Progenitor cell of endocrine pancreas (in vitro differentiated cells): ENCODE measurements around the gene EPRS1. TPM values are rescaled to one million over a fixed set of nuclear protein-coding genes. Genes with fewer than 3 reads are reported as not detected.

ENCODE experiments used
- DNase-seq: peaks from one replicate; pipeline ENCODE4 v3.0.0; 2021; ENCODE audit warnings: low spot score; ENCODE audit not compliant: unreplicated experiment
- H3K27ac Mint-ChIP-seq: 2 replicates; pipeline ENCODE4 v1.8.0; 2021; ENCODE audit warnings: mild to moderate bottlenecking, moderate library complexity, mixed read lengths
- H3K27me3 Mint-ChIP-seq: 2 replicates; pipeline ENCODE4 v1.8.0; 2021; ENCODE audit warnings: mixed read lengths
- H3K36me3 Mint-ChIP-seq: 2 replicates; pipeline ENCODE4 v1.8.0; 2022; ENCODE audit warnings: mixed read lengths; ENCODE audit not compliant: insufficient read depth
- H3K4me1 Mint-ChIP-seq: 2 replicates; pipeline ENCODE4 v1.8.0; 2021; ENCODE audit warnings: low read depth, mixed read lengths
- H3K4me3 Mint-ChIP-seq: 2 replicates; pipeline ENCODE4 v1.8.0; 2021; ENCODE audit warnings: low read depth, mild to moderate bottlenecking, moderate library complexity, mixed read lengths
- H3K9me3 Mint-ChIP-seq: 2 replicates; pipeline ENCODE4 v1.8.0; 2021; ENCODE audit warnings: low read depth, mixed read lengths
- CTCF ChIP-seq: fragments of 200-600 bp; sonication (generic); IDR thresholded peaks from one replicate; pipeline ENCODE4 v1.5.0; 2021; ENCODE audit warnings: antibody characterized with exemption, mild to moderate bottlenecking; ENCODE audit not compliant: unreplicated experiment
- total RNA-seq: library from RNA; stranded (reverse); gene quantifications from 2 replicates; pipeline ENCODE4 v1.2.1, GENCODE V29; 2021

EPRS1 gene
- total RNA-seq, 1 donor from 2014 or later: 103 TPM

GRCh38 chr1:220067269-220068204, 21.2 kb upstream of the EPRS1 start:
- H3K9me3 Mint-ChIP-seq: no peaks in the 10 kb centered on the region
- no peak for TF ChIP-seq CTCF
- no peak for DNase-seq
- no peak overlapping the region for H3K4me3 Mint-ChIP-seq
- peaks cover 19% of the 10 kb centered on the region for H3K36me3 Mint-ChIP-seq
- H3K27ac Mint-ChIP-seq: no peak overlapping the region
- no peaks in the 10 kb centered on the region for H3K4me1 Mint-ChIP-seq
- H3K27me3 Mint-ChIP-seq: no peaks in the 10 kb centered on the region

DNA sequence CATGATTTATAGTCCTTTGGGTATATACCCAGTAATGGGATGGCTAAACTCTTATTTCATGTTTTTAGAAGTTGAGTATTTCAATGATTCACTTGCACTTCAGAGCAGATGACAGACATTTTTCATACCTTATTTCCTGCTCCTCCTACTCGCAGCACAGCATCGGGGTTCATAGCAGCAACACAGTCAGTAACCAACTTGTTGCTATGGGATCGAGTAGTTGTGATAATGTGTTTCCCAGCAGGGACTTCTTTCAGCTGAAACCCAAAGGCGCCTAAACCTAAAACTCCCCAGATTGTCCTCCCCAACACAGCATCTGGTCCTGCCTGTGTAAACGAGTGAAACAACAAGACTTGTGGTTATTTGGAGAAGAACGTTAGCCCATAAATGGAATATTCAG, 16.3 kb upstream of the EPRS1 start:
- no peak overlapping the region for H3K4me3 Mint-ChIP-seq
- no peak overlapping the region for H3K27ac Mint-ChIP-seq
- H3K36me3 Mint-ChIP-seq: peaks cover 26% of the 10 kb centered on the region
- TF ChIP-seq CTCF: no peak
- H3K4me1 Mint-ChIP-seq: no peaks in the 10 kb centered on the region
- no peaks in the 10 kb centered on the region for H3K9me3 Mint-ChIP-seq
- no peak for DNase-seq
- H3K27me3 Mint-ChIP-seq: no peaks in the 10 kb centered on the region

GRCh38 chr1:220060876-220061275, 14.6 kb upstream of the EPRS1 start:
- no peak overlapping the region for H3K27ac Mint-ChIP-seq

GRCh38 chr1:220056374-220056773, 10.1 kb upstream of the EPRS1 start:
- H3K4me1 Mint-ChIP-seq: no peaks in the 10 kb centered on the region
- peaks cover 15% of the 10 kb centered on the region for H3K36me3 Mint-ChIP-seq
- no peak for DNase-seq
- TF ChIP-seq CTCF: no peak
- H3K9me3 Mint-ChIP-seq: no peaks in the 10 kb centered on the region
- no peaks in the 10 kb centered on the region for H3K27me3 Mint-ChIP-seq
- H3K27ac Mint-ChIP-seq: no peak overlapping the region
- H3K4me3 Mint-ChIP-seq: no peak overlapping the region

More at GRCh38 chr1:220060876-220061275, 14.6 kb upstream of the EPRS1 start:
- TF ChIP-seq CTCF: no peak
- Mint-ChIP-seq H3K36me3 (peaks cover 31% of the 10 kb centered on the region), H3K4me3 (no peak overlapping the region), H3K9me3 (no peaks in the 10 kb centered on the region), H3K27me3 (no peaks in the 10 kb centered on the region), H3K4me1 (no peaks in the 10 kb centered on the region)
- no peak for DNase-seq

GRCh38 chr1:220045356-220046051, 801 bp downstream of the EPRS1 start:
- no peak for DNase-seq
- H3K9me3 Mint-ChIP-seq: no peaks in the 10 kb centered on the region
- TF ChIP-seq CTCF: no peak
- no peaks in the 10 kb centered on the region for H3K27me3 Mint-ChIP-seq
- peak overlapping the region; percentile 94 for H3K4me3 Mint-ChIP-seq
- peaks cover 14% of the 10 kb centered on the region for H3K4me1 Mint-ChIP-seq
- H3K27ac Mint-ChIP-seq: peak overlapping the region; percentile 97
- peaks cover 1% of the 10 kb centered on the region for H3K36me3 Mint-ChIP-seq
